Tongue (tissue), 2 donors: ENCODE measurements around the gene TRPV4. TPM values are rescaled to one million over a fixed set of nuclear protein-coding genes. Genes with fewer than 3 reads are reported as not detected.

ENCODE experiments used
- DNase-seq: peaks from one replicate; pipeline ENCODE4 v3.0.0-alpha.2; 2015
- total RNA-seq: library from RNA; depleted of rRNA; stranded (reverse); fragments of >200 nt; gene quantifications from one replicate; pipeline ENCODE4 v1.2.3, GENCODE V29; 2014

TRPV4 gene
- total RNA-seq, 1 donor from 2014 or later = 3.5 TPM

DNA sequence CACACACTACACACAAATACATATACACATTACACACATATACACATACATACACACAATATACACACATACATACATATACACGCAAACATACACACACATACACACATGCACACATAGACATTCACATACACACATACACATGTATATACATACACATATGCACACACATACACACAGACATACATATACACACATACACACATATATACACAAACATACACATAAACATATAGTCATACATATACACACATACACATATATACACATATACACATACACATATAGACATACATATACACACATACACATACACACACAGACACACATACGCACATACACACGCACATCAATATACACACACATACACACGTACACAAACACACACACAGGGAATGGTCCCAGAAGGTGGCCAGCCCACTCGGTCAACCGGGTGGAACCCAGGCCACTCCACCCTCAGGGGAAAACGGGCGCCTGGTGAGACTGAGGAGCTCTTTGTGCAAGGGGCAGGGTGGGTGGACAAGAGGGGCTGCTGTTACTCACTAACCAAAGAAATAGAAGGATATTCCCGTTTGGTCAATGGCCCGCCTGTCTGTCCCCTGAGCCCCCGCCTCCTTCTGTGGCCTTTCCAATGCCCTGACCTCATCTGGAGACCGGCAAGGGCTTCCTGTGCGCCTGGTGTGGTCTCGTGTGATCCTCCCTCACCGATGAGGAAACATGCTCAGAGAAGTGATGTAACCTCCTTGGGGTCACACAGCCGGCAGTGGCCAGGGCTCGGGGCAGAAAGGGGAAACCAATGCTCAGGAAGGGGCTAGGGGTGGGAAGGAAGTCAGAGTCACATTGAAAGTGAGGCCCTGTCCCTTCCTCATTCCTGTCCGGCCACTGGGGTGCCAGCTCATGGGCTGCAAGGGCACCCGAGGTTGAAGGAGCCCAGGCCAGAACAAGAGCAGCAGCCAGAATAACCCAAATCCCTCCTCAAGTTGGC, 5.3 kb downstream of the TRPV4 start:
- DNase-seq = no peak

DNA sequence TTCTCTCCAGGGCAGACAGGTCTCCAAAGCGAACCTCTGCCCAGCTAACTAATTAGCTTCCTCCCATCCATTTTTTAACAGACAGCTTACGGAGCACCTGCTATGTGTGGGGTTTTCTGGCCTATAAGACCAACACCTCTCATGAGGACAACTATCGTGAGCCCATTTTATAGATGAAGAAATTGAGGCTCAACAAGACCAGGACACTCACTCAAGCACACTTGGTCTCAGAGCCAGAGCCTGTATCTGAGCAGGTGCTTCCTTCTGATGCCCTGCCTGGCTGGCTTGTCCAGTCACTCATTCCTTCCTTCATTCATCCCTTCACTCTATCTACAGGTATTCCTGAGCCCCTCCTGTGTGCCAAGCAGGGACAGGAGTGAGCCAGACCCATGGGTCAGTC, 6.1 kb downstream of the TRPV4 start:
- DNase-seq = no peak

DNA sequence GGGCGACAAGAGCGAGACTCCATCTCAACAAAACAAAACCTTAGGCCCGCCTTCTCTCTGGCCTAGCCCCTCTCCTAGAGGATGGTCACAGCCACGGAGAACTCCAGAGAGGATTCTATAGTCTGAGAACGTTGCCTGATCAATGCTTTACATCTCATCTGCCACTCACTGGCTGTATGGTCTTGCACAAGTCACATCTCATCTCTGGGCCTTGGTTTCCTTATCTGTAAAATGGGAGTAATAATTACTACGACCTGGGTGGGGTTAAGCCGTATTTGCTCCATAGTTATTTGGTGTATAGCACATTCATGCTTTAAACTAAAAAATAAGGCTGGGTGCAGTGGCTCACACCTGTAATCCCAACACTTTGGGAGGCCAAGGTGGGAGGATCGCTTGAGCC, 8.5 kb downstream of the TRPV4 start:
- DNase-seq = no peak

DNA sequence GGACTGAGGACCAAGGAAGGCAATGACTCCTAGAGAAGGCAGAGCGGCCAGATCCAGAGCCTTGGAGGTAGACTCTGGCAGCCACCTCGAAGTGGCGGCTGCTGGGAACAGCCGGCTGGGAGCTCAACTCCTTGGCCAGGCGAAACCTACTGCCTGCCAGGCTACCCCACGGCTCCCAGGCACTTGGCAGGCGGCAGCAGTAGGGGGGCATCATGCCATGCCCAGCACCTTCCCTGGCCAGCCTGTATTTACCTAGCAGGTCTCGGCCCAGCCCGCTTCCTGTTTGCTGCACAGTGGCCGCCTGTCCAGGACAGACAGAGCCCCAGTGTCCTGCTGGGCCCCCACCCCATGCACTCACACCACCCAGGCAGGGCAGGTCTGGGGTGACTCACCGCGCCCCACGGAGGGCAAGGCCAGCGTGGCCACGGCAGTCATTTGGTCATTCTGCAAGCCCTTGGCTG, 10.2 kb downstream of the TRPV4 start:
- DNase-seq = peak; percentile 43

DNA sequence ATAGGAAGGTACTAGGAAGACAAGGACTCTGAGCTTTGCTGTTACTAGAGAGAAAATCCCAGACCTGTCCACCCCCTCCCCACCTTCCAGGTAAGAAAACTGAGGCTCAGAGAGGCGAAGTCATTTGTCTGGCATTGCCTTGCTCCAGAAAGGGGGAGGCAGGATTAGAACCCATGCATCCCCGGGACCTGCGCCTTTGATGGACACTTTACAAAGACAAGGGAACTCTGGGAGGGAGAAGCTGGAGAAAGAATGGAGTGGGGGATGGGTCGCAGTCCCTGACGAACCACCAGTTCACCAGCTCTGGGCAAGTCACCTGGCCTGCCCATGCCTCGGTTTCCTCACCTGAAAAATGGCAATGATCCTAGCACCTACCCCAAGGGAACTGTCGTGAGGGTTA, 10.8 kb downstream of the TRPV4 start:
- no peak for DNase-seq

DNA sequence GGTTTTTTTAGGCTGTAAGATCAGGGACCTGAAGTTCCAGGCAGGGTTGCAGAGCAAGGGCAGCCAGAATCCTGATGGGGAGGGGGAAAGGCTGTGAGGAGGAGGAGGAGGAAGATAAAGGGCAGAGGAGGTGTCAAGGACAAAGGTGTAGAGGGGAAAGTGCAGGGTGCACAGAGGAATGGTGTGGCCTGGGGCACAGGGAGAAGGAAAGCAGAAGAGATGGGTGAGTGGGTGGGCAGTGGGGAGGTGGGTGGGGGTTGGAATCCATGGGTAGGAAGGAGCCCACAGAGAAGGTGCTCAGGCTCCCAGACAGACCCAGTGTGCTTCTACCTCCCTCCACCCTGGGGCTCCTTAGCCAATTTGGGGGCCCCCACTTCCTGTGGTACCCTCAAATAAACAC, 11.2 kb downstream of the TRPV4 start:
- DNase-seq = no peak

DNA sequence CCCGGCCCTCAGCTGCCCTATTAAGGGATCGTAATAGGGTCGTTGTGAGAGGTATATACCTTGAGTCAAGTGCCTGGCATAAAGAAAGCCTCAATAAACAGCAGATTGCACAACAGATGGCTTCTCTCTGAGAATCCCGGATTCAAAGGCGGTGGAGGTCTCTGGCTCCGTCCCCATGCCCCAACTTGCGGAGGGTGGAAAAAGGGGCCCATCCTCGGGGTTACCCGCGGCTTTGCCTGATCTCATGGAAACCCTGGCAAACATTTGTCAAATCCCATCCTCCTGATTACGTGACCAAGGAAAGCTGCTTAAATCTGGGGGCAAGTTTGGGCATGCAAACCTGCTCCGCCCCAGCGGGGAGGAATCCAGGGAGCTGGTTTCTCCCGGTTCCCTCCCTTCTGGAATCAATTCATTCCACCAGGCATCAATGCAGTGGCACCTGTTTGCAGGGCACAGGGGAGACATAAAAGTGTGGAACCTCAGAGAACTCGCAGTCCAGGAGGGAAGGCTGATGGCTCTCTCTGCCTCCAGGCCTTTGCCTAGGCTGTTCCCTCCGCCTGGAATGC, 12.3 kb downstream of the TRPV4 start:
- peak; percentile 70 for DNase-seq

DNA sequence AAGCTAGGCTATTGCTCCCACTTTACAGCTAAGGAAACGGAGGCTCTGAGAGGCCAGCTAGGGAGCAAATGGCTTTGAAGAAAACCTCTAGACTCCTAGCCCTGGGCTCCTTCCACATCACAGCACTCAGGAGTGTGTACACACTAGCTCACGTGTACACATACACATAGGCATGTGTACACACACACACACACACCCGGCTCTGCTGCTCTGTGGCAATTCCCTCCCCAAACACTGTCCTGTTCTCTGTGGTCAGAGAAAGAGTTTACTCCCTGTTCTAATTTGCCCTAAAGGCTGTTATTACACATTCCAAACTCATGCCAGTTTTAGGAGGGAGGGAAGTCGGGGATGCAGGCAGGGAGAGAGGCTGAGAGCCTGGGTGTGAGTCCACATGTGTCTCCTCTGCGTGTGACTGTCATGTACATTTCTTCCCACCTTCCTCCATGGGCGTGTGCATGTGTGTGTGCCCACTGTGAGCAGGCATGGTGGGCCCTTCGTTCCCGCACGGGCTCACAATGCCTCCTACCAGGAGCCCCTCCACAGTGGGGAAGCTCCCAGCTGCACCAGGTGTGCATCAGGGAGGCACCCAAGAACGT, 14.2 kb downstream of the TRPV4 start:
- DNase-seq = no peak

DNA sequence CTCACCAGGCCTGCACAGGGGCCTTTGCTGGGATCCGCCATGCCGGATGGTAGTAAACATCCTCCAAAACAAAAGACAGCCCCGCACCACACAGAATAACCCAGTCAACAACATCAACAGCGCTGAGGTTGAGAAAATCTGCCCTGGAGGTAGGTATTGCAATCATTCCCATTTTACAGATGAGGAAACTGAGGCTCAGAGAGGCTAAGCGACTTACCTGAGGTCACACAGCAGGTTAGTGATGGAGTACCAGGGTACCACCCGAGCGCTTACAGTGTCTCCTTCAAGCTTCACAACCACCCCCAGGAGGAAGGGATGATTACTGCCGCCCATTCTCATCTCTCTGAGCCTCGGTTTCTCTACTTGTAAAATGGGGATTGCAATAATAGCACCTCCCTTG, 14.9 kb downstream of the TRPV4 start:
- DNase-seq = no peak

DNA sequence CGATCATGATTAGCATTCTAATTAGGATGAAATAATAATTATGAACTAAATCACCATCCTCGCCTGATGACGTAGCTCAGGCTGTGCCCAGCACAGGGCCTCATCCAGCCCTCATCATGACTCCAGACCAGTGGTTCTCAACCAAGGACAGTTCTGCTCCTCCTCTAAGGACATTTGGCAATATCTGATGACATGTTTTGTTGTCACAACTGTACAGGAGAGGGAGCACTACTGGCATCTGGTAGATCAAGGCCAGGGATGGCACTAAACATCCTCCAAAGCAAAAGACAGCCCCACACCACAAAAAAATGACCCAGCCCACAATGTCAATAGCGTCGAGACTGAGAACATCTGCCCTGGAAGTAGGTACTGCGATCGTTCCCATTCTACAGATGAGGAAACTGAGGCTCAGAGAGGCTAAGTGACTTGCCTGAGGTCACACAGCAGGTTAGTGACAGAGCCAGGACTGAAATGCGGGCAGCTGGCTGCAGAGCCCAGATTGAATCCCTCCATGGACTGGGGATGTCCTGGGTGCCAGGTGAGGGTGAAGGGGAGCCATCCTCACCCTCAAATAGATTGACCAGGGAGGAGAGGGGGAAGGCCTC, 15.5 kb downstream of the TRPV4 start:
- DNase-seq = no peak

DNA sequence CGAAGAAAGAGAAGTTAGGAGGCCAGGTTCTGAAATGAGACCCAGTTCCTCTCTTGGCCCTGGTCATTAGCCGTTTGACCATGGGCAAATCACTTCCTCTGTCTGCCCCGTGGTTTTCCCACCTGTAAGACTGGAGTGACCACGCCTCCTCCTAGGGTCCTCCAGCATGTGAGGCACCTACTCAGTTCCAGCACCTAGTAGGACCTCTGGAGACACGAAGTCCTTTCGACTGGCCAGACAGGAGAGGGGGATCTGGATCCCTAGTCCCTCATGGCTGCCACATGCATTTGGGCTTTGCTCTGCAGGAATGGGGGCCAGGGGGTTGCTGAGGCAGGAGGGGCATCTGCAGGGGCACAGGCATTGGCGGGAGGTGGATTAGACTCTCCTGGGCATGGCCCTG, 16.3 kb downstream of the TRPV4 start:
- DNase-seq = no peak

DNA sequence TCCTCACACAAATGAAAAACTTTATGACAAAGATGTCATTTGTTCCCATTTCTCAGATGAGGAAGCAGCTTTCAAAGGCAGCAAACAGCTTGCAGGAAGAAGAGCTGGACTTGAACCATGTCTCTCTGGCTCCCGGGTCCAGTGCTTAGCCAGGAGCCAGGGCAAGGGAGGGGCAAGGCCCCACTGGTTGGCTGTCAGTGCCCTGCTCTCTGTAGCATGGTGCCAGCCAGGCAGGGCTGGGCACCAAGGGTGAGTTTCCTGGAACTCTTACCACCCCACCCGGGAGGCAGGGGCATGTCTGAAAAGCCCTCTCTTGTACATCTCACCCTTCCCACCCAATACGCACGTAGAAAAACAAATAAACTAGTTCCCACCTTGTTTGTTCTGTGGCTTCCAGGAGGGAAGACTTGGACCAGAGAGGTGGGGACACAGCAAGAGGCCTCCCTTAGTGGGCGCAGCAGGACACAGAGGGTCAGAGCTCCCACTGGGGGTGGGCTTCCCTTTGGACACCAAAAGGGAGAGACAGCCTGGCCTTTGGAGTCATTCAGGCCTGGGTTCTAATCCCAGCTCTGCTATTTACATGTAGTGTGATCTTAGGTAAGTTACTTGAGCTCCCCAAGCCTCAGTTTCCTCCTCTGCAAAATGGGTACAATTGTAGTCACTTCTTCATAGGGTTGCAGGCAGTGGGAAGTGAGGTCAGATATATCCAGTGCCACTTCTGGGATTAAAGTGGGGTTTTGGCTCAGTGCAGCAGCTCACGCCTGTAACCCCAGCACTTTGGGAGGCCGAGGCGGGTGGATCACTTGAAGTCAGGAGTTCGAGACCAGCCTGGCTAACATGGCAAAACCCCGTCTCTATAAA, 17.2 kb downstream of the TRPV4 start:
- DNase-seq = peak; percentile 49

DNA sequence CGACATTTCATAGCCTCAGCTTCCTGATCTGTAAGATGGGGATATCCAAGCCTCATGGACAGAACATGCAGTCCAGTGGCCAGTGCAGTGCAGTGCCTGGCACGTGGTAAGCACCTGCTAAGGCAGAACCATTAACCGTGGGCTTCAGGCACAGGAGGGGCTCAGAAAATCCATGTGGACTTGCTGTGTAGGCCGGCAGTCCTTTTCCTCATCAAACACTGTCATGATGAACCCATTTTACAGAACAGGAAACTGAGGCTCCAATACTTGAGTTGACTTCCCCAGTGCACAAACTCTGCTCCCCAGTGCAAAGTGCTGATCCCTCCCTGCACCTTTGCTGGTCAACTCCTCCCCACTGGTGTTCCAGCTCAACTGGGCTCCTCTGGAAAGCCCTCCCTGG, 18.0 kb downstream of the TRPV4 start:
- no peak for DNase-seq

DNA sequence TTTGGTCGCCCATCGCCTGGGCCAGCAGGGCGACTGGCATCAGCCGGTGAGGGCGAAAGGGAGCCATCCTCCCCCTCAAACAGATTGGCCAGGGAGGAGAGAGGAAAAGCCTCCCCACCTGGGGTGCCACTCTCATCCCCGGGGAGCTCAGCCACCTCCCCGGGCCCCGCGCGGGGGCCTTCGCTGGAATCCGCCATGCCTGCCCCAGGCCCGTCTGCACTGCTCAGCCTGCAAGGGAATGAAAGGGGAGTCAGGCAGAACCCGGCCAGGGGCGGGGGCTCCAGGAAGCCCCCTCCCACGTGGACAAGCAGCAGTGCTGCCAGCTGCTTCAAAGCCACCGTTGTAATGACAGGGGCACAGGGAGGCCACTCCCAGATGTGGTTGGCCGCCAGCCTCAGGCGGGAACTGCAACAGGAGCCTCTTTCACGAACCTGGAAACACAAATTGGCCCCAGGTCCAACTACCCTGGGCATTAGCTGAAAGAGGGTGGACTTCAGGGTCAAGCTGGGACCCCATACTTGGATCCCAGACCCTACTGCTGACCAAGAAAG, 18.5 kb downstream of the TRPV4 start:
- peak; percentile 54 for DNase-seq

DNA sequence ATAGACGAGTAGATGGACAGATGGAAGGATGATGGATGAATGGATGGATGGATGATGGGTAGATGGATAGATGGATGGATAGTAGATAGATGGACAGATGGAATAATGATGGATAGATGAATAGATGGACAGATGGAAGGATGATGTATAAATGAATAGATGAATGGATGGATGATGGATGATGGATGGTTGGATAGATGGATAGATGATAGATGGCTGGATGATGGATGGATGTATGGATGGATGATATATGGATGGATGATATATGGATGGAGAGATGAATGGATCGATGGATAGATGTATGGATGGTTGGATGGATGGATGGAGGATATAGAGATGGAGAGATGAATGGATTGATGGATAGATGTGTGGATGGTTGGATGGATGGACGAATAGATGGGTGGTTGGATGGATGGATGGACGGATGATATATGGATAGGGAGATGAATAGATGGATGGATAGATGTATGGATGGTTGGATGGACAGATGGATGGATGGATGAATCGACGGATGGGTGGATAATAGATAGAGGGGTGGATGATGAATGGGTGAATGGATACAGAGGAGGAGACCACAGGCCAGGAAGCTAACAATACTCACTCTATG, 19.3 kb downstream of the TRPV4 start:
- DNase-seq = no peak

DNA sequence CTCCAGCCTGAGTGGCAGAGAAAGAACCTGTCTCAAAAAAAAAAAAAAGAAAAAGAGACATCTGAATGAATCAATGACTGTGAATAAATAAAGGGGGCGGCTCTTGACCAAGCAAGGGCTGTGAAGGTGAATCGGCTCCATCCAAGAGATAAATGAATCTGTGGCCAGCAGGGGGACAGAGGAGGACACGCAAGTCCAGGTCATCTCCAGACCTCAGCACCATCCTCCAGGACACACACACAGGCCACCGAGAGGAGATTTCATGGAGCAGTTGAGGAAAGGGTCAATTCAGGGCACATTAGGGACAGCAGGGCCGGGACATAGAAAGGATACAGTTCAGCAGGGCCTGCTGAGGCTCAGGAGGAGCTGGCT, 21.6 kb downstream of the TRPV4 start:
- no peak for DNase-seq

DNA sequence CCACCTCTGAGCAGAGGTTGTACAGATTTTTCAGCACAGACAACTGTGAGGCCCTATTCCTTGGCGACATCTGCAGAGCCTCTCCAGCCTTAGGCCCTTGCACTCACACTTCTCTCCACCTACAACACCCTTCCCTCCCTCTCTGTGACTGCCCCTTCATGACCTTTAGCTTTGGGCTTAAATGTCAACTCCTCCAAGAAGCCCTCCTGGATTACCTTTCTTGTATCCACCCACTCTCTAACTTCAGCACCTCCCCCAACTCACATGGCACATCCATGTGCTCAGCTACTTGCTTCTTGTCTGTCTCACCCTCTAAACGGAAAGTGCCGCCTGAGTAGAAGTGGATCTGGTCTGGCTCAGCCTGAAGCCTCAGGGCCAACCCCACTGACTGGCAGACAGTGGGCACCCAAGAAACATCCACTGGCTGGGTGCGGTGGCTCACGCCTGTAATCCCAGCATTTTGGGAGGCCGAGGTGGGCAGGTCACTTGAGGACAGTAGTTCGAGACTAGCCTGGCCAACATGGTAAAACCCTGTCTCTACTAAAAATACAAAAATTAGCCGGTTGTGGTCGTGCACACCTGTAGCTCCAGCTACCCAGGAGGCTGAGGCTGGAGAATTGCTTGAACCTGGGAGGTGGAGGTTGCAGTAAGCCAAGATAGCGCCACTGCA, 22.1 kb downstream of the TRPV4 start:
- no peak for DNase-seq

DNA sequence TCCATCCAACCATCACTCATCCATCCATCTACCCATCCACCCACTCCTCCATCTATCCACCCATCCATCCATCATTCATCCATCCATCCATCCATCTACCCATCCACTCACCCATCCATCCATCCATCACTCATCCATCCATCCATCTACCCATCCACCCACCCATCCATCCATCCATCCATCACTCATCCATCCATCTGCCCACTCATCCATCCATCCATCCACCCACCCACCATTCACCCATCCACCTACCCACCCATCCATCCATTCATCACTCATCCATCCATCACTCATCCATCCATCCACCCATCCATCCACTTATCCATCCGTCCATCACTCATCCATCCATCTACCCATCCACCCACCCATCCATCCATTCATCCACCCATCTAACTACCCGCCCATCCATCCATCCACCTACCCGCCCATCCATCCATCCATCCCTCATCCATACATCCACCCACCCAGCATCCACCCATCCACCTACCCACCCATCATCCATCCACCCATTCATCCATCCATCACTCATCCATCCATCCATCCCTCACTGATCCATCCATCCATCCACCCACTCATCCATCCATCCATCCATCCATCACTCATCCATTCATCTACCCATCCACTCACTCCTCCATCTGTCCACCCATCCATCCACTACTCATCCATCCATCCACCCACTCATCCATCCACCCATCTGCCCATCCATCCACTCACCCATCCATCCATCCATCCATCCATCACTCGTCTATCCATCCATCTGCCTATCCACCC, 24.1 kb downstream of the TRPV4 start:
- no peak for DNase-seq

DNA sequence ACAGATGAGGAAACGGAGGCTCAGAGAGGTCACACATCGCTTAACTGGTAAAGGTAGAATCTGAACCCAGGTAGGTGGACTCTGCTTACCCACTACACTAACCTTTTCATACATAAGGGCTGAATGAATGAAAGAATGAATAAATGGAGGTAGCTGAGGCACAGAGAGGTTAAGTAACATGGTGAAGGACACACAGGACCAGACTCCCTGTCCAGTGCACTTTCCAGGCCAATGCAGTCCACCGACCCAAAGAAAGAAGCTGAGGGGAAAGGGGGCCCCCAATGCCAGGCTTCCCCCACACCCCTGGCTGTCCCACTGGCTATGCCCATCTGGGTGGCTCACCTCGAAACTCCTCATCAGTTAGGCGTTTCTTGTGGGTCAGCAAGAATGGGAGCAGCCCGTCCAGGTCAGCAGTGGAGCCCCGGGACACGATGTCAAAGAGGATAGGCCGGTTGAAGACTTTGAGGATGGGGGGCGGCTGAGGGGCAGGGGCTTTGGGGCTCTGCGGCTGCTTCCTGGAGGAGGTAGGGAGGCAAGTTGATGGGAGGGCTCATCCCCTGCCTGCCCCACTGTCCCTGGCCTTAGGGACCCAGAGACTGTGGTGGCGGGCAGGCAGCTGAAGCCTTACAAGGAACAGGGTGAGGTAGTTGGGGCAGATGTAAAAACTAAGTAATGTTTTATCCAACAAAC, 25.1 kb downstream of the TRPV4 start:
- no peak for DNase-seq
